Erythroblast (primary cell): ENCODE results near the gene RBM28.

ENCODE experiments used
- GATA1 ChIP-seq: IDR thresholded peaks from 2 replicates; pipeline ENCODE4 v1.6.1; 2011; ENCODE audit warnings: low read depth, mild to moderate bottlenecking, control low read depth, low read length, moderate library complexity
- POLR2A ChIP-seq: IDR thresholded peaks from 2 replicates; pipeline ENCODE4 v1.6.1; 2011; ENCODE audit warnings: mild to moderate bottlenecking, low read length

- no peak for TF ChIP-seq POLR2A
- TF ChIP-seq GATA1, result no peak
These were observed 7.8 kb upstream of the RBM28 start for GRCh38 chr7:128351296-128352152.
